HG02870 (cell line): ENCODE results near the gene SORCS1.

Source experiments
- ATAC-seq: cut with Tn5 transposase; IDR thresholded peaks from one replicate; pipeline ENCODE4 v1.9.1; 2021; ENCODE audit warnings: mild to moderate bottlenecking, moderate library complexity; ENCODE audit not compliant: unreplicated experiment

The SORCS1 gene

DNA sequence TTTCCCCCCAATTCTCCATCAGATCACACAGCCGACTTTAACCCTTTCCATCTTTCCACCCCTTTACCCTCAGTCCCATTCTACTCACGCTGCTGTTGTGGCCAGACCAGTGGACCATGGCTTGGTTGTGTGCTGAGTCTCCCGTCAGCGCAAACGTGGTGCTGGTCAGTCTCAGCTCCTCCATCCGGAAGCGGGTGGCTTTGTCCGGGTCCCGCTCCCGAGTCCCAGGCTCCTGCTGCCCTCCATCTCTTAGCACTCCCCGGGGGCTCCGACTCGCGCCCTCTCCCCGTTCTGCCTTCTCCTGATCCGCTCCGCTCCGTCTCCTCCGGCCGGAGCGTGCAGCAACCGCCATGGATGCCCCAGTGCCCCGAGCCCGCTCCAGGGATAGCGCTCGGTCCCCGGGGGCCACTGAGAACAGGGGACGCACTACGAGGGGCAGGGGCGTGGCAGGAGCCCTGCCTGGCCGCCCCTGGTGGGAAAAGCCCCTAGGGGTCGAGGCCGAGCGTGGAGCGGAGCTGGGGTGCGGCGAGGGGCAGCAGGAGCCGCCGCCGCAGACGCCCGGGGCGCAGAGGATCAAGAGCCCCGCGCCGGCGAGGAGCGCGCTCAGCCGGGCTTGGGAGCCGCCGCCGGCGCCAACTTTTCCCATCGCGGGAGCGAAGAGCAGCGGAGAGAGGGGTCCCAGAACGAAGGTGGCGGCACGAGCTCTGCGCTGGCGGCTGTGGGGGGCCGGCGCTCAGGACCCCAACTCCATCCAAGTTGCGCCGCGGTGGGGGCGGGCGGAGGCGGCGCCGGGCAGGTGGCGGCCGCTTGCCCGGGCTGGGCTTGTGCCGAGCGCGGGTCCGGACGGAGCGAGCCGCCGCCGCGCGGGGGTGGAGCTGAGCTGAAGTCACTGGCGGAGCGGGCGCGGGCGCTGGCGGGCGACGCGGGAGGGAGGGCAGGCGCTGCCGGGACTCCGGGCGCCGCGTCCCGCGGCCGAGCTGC lies at the start of gene SORCS1:
Gene SORCS1, minus strand, starts transcription at position 826 of the 981 bp plus-strand sequence.
- no peak for ATAC-seq

DNA sequence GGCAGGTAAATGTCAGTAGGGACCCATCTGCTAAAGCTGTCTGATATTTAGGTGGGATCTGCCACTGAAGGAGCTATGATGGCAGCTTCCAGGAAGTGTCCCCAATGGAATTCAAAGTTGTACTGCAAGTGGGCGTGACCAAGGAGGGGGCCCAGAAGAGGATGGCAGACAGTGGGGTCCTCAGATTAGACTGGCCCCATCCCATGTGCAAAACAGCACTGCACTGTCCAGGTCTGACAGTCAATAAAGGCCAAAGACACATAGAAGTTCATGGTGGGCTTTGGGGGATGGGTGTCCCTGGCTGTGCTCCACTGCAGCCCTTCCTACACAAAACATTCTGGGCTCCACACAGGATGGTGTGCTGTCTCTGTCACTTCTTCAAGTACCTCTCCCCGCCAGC lies 49.8 kb upstream of the SORCS1 start:
- no peak for ATAC-seq

DNA sequence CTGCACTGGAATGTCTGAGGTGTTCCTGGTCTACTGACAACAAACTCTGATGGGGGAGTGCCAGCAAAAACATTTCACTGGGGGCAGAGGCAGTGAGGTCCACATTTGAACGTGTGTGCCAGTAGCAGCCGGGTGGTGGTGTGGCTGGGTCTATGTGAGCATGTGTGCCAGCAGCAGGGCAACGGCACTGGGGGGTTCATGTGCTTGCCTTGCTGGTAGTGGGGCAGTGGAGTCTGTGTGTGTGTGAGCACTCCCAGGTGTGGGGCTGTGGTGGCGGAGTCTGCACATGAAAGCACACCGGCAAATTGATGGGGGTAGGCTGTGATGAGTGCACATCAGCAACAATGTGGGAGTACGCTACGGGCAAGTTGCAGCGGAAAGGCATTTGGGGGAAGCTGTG lies 49.4 kb upstream of the SORCS1 start:
- no peak for ATAC-seq

DNA sequence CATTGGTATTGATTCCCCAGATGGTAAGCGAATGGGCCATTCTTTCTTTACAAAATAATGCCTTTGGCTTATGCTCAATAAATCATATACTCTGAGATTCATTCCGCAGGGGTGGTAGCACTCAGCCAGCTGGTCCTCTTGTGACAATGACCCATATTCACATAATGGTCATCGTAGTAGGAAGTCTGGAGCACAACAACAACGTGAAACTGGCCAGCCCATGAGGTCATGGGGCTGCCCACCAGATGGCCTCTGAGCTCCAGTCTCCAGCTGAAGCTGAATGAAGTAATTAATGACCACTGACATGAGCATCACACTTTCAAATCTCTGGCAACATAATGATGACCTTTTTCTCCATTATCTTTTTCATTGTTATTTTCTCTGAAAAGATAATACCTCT lies 42.3 kb upstream of the SORCS1 start:
- no peak for ATAC-seq

DNA sequence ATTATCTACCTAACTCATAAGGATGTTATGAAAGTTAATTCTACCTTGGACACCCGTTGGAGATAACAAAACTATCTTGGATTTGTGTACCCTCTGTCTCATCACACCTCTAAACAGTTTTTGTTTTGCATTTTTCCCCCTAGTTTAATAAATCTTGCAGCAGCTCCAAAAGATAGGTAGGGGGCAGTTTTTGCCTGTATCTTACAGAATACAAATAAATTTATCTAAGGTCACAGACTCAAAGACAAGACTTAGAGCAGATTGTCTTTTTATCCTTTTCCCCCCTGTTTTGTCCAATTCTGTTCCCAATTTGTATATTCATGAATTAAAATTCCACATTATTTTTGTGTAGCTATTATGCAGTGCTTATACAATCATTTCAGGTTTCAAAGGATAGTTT lies 5.0 kb upstream of the SORCS1 start:
- no peak for ATAC-seq

DNA sequence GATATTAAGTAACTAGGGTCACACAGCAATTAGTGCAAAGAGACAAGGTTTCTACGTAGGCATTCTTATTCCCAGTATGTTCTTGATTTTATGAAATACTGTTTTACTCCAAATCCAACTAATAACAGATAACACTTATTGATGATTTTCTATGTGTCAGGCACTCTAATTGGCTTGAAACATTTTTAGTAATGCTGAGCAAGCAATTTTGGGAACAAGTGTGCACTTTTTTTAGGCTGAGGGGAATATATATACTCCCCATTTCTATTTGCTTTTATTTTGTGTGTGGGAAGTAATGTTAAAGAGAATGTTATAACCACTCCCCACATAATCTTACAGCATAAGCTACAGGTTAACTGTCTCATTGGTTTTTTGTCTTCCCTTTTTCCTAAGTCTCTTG lies 4.2 kb upstream of the SORCS1 start:
- ATAC-seq = no peak

DNA sequence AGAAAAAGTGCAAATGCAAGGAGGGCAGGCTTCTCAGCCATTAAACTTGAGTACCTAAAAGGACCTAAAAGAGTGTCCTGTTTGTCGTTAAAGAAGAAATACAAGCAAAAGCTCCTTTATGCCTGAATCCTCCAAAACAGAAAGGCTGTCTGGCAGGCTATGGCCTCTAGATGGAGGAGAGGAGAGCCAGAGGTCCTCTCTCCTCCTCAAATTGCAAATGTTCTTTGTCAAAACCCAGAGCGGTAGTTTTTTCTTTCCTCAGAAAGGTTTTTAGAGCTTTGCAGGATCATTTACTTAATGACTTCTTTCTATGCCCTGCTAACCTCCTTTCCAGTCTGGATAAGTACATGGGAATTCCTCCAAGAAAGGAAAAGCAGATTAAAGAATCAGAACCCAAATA lies 1.9 kb upstream of the SORCS1 start:
- no peak for ATAC-seq

DNA sequence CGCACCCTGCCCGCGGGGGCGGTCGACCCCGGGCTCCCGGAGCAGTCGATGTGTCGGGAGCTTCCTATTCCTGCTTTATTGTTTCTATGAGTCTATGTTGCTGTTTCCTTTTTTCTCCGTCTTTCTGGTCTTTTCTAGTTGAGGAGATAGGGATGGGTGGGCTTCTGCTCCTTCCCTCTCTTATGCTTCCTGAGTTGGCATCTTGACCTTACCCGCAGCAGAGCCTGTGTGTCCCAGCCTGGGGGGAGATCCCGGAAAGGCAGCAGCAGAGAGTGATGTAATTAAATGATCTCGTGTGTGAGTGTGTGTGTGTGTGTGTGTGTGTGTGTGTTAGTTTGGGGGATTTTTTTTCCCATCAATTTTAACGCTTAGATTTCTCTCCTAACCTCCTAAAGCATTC lies 486 bp upstream of the SORCS1 start:
- ATAC-seq = no peak

DNA sequence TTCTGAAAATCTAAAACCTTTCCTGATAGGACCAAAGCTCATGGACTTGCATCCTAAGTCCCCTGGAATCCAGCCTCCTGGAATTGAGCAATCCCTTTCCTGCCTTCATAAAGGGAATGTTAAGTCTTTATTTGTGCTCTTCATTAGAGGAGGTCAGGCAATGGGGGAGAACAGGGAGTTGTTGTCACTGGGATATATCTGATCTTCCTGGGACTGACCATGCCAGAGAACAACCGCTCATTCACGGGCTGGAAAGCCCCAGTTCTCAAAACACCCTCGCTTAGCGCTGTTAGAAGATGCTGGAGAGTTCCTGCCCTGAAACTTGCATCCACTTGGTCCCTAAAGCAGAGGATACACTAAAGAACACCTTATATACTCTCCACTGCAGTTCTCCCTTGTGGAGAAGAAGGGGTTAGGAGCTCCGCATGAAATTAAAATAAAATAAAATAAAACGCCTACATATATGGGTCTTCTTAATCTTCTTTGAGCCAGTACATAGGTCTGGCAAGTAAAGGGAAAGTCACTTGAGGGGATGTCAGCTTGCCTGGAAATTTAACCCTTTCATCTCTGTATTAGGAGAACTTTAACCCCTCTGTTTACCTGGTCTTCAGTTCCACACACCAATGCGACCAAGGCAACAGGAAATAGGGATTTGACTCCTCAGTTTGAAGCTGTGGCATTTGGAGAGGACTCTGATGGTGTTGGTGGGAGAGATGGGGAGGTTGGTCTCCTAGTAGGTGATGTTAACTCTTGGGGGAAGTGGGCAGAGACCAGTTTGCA lies 1.2 kb downstream of the SORCS1 start:
- no peak for ATAC-seq

DNA sequence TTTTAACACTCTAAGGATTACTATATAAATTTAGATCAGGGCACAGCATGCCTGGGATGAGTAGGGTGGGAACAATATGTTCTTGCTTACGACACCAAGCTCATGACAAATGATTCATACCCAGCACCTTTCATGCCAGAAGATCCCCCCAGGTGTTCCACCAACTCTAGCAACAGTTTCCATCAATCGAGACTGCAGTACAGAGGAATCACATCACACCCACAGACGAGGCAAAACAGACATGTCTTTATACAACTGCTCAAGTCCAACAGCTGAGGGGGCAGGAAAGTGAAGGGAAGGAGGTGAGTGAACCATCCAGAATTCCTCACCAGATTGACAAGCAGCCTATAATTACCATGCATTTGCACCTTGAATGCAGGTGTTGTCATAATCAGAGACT lies 3.6 kb downstream of the SORCS1 start:
- no peak for ATAC-seq

DNA sequence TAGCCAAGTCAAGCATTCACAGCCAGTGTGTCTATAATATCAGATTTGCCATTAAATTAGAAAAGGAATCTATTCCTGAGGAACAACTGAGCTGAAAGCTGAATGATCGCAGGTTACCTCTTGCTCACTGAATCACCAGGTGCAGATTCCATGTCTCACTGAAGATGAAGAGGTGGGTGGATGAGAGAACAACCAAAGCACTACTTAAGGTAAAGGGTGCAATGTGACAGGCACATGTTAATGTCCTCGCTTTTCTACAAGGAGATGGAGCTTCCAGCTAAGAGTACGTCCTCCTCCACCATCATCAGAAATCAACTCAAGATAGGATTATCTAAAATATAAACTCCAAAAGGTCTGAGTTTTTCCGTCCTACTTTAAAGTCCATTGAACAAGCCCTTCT lies 4.6 kb downstream of the SORCS1 start:
- no peak for ATAC-seq

DNA sequence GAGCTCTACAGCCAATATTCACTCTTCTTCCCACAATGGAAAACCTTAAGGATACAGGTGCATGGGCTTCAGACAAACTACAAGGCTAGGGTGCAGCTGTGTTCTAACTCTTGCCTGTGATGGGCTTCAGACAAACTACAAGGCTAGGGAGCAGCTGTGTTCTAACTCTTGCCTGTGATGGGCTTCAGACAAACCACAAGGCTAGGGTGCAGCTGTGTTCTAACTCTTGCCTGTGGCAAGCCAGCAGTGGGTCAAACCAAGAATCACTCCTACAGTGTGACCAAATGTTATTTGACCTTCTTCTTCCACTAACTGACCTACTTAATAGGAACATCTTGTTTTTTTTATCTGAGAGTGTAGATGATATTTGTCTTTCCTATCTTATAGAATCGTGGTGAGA lies 7.4 kb downstream of the SORCS1 start:
- no peak for ATAC-seq

DNA sequence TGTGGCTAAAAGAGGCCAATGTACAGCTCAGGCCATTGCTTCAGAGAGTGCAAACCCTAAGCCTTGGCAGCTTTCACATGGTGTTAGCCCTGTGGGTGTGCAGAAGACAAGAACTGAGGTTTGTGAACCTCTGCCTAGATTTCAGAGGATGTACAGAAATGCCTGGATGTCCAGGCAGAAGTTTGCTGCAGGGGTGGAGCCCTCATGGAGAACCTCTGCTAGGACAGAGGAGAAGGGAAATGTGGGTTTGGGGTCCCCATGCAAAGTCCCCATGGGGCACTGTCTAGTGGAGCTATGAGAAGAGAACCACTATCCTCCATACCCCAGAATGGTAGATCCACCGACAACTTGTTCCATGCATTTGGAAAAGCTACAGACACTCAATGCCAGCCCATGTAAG lies 12.4 kb downstream of the SORCS1 start:
- no peak for ATAC-seq

DNA sequence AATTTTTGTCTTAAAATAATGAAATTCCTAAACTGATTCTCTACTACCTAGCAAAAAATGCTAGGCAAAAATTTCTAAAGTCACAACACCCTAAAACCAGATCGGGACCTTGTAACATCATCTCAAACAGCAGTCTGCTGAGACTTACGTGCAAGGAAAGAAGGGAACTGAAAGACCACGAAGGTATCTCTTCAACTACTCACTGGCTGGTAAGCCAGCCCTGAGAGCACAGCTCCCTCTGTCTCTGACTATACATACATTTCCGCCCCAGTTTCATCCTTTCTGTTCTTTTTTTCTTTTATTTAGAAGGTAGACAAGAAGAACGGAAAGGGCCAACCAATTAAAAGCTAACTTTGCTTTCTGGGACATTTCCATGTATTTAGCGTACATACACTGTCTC lies 15.6 kb downstream of the SORCS1 start:
- ATAC-seq = no peak

DNA sequence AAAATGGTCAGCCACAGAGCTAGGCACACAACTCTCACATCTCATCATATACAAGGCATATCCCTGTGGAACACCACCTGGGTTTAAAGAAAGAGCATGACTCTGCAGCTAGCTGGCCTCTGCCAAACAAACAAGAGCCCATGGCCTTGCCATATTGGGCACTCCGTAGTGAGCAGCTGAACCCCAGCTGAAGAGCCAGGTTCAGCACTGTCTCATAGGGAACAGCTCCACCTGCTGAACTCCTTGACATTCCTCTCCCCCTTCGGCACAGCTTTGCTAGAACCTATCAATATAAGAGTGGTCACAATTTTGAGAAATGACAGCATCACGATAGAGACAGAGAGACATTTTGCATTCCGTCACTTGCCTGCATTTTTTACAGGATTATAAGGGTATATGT lies 20.0 kb downstream of the SORCS1 start:
- no peak for ATAC-seq

DNA sequence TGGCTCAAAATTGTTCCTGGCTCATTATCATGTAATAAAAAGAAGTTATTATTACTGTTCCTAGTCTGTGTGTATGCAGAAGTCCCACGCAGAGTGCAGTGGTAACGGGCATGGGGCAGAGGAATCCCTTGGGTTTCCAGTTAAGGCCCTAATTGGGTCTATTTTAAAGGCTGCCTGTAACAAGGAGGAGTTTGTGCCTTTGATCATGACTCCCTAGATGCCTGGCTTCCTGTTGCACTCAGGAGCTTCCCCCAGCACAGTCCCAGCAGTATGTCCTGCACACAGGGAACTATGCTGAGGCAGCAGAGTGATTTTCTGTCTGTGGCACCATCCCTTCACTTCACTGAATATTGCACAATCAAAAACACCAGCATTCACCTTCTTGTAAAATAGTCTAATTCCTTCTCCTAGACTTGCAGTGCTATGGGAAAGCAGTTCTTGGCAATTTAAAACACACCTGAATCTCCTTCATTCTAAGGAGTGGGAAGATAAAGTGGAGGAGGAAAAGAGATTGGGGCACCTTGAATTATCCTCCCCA lies 22.9 kb downstream of the SORCS1 start:
- ATAC-seq = no peak

DNA sequence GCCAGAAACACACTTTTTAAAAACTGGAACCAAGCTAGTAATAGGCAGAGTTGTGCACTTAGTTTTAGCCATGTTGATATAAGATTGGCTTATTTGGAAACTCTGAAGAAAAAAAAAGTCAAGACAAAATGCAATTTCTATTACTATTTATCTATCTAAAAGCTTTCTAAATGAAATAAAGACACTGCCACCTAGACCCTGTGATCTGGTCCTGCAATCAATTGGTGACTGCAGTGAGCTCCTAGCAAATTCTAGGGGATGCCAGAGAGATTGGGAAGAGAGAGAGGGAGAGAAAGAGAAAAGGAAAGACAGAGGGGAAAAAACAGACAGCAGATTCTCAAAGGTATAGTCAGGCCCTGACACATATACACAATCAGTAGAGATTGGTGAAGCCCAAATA lies 25.3 kb downstream of the SORCS1 start:
- ATAC-seq = no peak

DNA sequence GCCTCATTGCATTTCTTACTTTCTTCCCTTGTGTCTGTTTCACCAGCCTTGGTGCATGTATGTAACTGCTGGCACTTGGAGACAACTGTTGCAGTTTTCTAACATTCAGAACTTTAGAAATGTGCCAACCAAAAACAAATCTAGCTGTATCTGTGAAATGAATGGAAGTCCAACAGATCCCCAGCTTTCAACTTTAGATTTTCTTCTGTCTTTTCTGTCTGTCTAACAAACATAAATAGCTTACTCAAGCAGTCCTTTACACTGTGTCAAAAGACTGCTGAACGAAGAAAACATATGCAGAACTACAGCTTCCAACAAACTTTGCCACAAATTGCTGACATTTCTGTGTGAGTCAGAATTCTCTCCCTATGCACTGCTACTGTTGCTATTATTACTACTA lies 30.9 kb downstream of the SORCS1 start:
- no peak for ATAC-seq

DNA sequence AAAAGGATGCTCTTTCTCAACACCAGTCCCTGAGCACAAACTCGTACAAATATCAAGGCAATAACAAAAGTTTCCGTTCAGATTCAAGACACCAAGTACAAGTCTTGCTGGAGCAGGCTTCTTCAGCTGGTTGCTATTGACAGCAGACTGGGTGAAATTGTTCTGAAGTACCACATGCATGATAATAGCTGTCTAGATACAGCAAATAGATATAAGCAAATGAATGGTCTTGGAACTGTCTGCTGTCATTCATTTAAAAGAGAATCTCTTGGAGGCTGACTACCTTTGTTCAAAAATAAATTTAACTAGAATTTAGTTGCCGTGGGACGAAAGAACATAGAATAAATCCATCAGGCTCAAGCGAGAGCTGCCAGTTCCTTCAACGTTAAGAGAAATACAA lies 35.5 kb downstream of the SORCS1 start:
- ATAC-seq = no peak

DNA sequence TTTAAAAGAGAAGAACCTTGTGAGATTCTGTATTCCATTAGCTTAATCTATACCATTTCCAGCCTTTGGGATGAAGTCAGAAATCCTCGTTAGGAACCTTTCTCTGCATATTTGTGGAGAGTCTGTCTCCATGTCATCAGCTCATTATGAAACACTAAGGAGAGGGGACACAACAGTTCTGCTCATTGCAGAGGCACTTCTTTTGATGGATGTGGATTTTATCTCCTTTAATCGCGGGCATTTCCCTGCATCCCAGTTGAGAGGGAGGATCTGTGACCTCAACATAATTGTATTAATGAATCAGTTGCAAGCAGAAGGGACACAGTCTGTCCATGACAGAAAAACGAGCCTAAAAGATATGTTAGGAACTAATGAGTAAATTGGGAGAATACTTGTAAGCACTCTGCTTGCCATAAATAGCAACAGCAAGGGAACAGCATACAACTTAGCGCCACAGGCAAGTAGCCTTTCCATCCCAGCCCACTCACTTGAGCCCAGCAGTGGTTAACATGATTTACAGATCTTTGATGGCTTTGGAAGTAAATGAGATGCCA lies 37.9 kb downstream of the SORCS1 start:
- ATAC-seq = no peak

DNA sequence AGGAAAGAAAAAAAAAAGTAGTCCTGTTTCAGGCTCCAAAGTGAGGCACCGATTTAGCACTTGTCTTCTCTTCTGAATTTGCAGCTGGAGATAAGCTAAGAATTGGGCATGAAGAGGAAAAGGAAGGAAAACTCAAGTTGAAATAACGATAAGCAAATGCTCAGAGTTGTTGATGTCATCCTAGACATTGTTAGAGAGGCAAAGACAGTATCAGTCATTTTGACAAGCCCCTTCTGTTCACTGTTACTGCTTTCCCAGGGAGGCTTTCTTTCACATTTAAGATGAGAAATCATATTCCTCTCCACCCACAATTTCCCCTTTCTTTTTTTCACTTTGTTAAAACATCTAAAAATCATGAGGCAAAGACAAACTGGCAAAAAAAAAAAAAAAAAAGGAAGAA lies 41.8 kb downstream of the SORCS1 start:
- ATAC-seq = no peak

DNA sequence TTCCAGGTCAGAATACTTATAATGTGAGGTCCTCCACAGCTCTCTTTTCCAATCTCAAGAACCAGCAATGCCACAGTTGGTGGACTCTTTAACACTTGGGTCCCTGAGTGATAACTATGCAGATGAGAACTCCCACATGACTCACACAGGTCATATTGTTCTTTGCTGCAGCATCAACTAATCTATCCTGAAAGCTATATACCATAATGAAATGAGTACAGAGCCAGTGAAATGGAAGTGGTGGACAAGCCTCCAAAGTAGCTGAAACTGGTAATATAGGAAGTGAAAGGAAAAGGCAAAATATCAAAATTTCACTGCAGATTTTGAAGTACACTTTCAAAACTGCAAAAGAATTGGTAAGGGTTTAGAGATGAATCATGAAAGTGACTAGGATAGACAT lies 45.6 kb downstream of the SORCS1 start:
- peak; percentile 77 for ATAC-seq
